Astrocyte of the spinal cord (primary cell): Measurements from ENCODE around the gene CHST13.

Source experiments
- DNase-seq: peaks from one replicate; pipeline ENCODE4 v3.0.0; 2011; ENCODE audit warnings: low read depth, low spot score
- H3K4me3 ChIP-seq: 2 replicates; pipeline ENCODE4 v1.5.1; 2011; ENCODE audit warnings: low read depth, mild to moderate bottlenecking, low read length, moderate library complexity
- in situ Hi-C: cut with HindIII; loops from 2 replicates; pipeline ENCODE4 v1.10.0; 2017; ENCODE audit warnings: low sequenced_read_pairs
- TF ChIP-seq, protein P1 (sequence below): IDR thresholded peaks from 2 replicates; pipeline ENCODE4 v1.5.1; 2012; ENCODE audit warnings: low read depth, mild to moderate bottlenecking, low read length, inconsistent platforms

The CHST13 gene

DNA sequence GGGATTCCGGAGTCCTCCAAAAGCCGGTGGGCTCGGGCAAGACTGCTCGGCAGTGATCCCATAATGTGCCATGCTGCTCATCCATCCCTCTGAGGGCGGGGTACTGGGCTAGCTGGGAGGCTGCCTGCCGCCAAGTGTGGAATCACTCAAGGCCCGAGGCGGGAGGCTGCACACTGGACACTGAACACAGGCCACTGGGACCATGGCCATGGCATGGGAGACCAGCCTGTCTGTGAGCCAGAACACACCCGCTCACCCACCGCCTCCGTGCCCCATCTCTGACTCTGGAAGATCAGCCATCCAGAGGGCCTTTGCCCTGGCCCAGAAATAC is 33.4 kb downstream of the CHST13 start:
- no peak for DNase-seq
- TF ChIP-seq, protein P1, sequence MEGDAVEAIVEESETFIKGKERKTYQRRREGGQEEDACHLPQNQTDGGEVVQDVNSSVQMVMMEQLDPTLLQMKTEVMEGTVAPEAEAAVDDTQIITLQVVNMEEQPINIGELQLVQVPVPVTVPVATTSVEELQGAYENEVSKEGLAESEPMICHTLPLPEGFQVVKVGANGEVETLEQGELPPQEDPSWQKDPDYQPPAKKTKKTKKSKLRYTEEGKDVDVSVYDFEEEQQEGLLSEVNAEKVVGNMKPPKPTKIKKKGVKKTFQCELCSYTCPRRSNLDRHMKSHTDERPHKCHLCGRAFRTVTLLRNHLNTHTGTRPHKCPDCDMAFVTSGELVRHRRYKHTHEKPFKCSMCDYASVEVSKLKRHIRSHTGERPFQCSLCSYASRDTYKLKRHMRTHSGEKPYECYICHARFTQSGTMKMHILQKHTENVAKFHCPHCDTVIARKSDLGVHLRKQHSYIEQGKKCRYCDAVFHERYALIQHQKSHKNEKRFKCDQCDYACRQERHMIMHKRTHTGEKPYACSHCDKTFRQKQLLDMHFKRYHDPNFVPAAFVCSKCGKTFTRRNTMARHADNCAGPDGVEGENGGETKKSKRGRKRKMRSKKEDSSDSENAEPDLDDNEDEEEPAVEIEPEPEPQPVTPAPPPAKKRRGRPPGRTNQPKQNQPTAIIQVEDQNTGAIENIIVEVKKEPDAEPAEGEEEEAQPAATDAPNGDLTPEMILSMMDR: no peak
- H3K4me3 ChIP-seq: no peak overlapping the region
- in situ Hi-C loops: no loop called here

DNA sequence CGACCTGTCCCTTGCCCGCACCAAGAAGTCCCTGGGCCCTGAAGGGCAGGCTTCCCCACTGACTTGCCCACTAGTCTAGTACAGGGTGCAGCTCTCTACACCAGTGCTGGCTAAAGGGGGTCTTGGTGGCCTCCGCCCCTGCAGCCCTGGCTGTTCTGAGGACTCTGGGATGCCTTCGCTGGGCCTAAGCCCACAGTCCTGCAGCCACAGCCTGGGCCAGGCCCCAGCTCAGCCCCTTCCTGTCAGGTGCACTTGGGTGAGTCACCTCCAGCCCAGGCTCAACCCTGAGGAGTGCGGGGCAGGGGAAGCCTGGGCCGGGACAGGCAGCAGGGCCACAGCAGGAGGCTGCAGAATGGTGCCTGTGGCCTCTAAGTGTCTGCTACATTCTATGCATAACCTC is 33.8 kb downstream of the CHST13 start:
- in situ Hi-C loops: no loop called here
- H3K4me3 ChIP-seq: no peak overlapping the region
- no peak for DNase-seq
- TF ChIP-seq, protein P1: no peak

DNA sequence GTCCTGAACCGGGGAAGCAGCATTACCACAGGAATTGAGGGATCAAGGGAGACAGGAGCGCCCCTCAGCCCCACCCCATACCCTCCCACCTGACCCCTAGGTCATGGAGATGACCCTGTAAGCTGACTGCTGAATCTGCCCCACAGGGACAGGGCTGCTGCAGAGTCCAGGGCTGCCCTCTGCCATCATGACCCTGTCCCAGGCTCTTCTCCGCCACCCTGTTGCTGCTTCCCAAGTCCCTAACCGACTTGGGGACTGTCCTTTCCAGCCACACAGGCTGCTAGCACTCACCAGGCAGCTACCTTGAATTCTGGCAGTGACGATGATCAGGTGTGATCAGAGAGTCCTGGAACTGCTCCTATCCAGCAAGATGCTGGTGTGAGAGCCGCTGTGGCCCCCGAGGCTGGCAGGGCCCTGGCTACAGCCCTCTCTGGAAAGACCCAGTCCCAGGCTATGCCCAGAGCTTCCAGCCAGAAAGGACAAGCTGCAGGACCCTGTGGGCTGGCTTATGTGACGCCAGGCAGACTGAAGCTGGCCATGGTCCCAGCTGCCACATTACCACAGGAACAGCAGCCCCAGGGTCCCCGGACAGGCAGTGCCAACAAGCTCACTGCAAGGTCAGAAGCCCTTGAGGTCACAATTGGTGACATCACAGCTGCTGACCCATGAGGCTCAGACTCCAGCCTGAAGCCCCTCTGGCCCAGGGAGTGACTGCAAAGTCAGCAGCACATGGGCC is 34.5 kb downstream of the CHST13 start, which contains the start of gene C3orf22:
TSS of gene C3orf22 (minus strand) at position 597 of the 736 bp plus-strand sequence. CDS start 5,542 bp downstream, outside the sequence.
- in situ Hi-C loops: no loop called here
- H3K4me3 ChIP-seq: no peak within 1 kb of the TSS
- TF ChIP-seq, protein P1: no peak
- DNase-seq: no peak

DNA sequence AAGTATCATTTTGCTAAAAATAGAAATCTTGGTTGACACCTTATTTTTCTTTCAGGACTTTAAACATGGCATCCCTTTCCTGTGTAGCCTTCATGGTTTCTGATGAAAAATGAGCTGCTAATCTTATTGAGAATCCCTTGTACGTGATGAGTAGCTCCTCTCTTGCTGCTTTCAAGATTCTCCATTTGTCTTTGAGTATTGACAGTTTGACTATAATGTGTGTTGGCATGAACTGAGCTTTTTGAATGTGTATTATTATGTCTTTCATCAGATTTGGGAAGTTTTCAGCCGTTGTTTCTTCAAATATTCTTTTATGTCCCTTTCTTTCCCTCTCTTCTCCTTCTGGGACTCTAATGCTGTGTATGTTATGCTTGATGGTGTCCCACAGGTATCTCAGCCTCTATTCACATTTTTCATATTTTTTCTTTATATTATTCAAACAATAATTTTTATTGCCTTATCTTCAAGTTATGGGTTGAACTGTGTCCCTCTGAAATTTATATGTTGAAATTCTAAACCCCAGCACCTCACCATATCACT is 38.9 kb downstream of the CHST13 start:
- H3K4me3 ChIP-seq: no peak overlapping the region
- in situ Hi-C loops: no loop called here
- TF ChIP-seq, protein P1: no peak
- DNase-seq: no peak

DNA sequence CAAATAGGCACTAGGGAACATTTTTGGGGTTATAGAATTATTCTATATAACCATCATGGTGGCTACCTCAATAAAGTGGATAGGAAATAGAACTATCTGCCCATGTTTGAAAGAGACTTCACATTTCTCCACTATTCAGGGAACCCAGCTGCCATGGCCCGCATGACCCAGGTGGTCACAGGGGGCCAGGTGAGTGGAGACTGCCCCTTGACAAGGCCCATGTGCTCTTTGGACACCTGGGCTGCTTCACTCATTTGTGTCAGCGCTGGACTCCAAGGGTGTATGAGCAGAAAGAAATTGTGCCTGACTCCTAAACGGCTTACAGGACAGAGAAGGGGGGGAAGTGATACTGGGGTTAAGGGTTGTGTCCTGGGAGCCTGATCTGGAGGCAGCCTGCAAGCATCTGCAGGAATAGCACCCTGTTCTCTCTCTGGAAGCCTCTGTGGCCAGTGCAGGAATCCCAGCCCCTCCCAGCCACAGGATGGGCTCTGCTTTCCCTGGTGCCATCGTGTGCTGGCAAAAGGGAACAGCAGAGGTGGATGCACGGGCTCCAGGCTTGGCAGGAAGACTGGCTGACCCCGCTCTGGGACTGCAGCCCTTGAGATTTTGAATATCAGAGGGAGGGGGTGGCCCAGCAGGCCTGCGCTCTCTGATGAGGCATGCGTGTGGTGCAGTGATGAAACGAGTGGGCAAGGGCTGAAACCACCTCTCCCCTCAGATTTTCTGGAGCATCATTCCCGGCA is 43.9 kb downstream of the CHST13 start:
- DNase-seq: no peak
- no peak overlapping the region for H3K4me3 ChIP-seq
- in situ Hi-C loops: no loop called here
- TF ChIP-seq, protein P1: no peak

DNA sequence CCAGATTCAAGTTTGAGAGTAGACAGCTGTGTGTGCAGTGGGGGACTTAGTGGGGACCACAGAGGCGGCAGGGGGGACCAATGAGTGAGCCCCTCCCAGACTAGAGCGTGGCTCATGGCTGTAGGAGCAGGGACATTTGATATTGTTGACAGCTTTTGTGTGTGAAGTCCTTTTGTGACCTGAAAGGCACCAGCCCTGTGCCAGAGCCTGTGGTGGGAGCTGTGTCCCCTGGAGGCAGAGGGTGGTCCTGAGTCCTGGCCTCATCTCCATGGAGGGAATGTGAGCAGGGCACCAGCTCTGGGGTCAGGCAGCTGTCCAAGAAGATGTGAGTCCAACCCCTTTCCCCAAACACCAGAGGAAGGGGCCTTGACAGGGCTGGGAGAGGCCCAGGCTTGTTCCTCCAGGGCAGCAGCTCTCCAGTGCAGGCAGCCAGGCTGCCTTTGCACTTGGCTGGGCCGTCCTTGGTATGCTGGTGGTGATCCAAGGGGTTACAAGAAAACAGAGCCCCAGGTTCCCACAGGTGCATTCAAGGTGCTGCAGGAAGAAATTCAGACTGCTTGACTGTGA is 44.9 kb downstream of the CHST13 start:
- no peak overlapping the region for H3K4me3 ChIP-seq
- TF ChIP-seq, protein P1: no peak
- DNase-seq: no peak
- in situ Hi-C loops: no loop called here
